Panc1 (cell line): ENCODE results near the gene N4BP2L1.

Experiments used
- POLR2AphosphoS5 ChIP-seq: IDR thresholded peaks from 2 replicates; pipeline ENCODE4 v1.6.1; 2012; ENCODE audit warnings: mild to moderate bottlenecking, low read depth, low read length, moderate library complexity
- SIN3A ChIP-seq: IDR thresholded peaks from 2 replicates; pipeline ENCODE4 v1.6.1; 2012; ENCODE audit warnings: low read depth, mild to moderate bottlenecking, low read length, moderate library complexity, borderline replicate concordance; ENCODE audit not compliant: insufficient read depth
- TCF7L2 ChIP-seq: IDR thresholded peaks from 2 replicates; pipeline ENCODE4 v1.6.1; 2011; ENCODE audit warnings: mild to moderate bottlenecking, low read depth, low read length, inconsistent platforms
- TF ChIP-seq, protein P1 (sequence below): fragments of 450-650 bp; IDR thresholded peaks from 2 replicates; pipeline ENCODE4 v1.5.1; 2017; ENCODE audit warnings: mild to moderate bottlenecking
- TF ChIP-seq, protein P2 (sequence below), 2 experiments: IDR thresholded peaks; 2 replicates each; pipeline ENCODE4 v1.6.1; 2011 to 2012; ENCODE audit warnings: low read depth in 2 of 2, control low read depth in 1 of 2, low read length in 1 of 2, mild to moderate bottlenecking in 1 of 2, moderate library complexity in 1 of 2; ENCODE audit not compliant: insufficient read depth in 1 of 2

DNA sequence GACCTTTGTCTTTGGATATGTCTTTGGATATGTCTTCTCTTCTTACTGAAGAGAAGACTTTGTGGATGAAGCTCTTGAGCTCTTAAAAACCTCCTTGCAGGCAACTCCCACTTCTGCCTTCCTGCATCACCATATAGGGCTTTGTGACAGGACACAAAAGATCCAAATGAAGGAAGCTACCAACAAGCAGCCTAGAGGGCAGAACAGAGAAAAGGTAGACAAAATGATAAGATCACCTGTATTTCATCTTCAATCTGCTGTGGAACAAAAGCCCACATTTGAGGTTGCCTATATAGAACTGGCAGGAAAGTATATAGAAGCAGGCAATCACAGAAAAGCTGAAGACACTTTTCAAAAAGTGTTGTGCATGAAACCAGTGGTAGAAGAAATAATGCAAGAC is 42.5 kb downstream of the N4BP2L1 start:
- TF ChIP-seq, protein P1, sequence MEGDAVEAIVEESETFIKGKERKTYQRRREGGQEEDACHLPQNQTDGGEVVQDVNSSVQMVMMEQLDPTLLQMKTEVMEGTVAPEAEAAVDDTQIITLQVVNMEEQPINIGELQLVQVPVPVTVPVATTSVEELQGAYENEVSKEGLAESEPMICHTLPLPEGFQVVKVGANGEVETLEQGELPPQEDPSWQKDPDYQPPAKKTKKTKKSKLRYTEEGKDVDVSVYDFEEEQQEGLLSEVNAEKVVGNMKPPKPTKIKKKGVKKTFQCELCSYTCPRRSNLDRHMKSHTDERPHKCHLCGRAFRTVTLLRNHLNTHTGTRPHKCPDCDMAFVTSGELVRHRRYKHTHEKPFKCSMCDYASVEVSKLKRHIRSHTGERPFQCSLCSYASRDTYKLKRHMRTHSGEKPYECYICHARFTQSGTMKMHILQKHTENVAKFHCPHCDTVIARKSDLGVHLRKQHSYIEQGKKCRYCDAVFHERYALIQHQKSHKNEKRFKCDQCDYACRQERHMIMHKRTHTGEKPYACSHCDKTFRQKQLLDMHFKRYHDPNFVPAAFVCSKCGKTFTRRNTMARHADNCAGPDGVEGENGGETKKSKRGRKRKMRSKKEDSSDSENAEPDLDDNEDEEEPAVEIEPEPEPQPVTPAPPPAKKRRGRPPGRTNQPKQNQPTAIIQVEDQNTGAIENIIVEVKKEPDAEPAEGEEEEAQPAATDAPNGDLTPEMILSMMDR, result no peak
- TF ChIP-seq, protein P2, sequence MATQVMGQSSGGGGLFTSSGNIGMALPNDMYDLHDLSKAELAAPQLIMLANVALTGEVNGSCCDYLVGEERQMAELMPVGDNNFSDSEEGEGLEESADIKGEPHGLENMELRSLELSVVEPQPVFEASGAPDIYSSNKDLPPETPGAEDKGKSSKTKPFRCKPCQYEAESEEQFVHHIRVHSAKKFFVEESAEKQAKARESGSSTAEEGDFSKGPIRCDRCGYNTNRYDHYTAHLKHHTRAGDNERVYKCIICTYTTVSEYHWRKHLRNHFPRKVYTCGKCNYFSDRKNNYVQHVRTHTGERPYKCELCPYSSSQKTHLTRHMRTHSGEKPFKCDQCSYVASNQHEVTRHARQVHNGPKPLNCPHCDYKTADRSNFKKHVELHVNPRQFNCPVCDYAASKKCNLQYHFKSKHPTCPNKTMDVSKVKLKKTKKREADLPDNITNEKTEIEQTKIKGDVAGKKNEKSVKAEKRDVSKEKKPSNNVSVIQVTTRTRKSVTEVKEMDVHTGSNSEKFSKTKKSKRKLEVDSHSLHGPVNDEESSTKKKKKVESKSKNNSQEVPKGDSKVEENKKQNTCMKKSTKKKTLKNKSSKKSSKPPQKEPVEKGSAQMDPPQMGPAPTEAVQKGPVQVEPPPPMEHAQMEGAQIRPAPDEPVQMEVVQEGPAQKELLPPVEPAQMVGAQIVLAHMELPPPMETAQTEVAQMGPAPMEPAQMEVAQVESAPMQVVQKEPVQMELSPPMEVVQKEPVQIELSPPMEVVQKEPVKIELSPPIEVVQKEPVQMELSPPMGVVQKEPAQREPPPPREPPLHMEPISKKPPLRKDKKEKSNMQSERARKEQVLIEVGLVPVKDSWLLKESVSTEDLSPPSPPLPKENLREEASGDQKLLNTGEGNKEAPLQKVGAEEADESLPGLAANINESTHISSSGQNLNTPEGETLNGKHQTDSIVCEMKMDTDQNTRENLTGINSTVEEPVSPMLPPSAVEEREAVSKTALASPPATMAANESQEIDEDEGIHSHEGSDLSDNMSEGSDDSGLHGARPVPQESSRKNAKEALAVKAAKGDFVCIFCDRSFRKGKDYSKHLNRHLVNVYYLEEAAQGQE (IDR thresholded peaks at IDR 0.05; ENCODE audit: insufficient read depth in 1 of 2, low read depth in 2 of 2, low read length in 1 of 2), result no peak
- TF ChIP-seq POLR2AphosphoS5 (no peak), TCF7L2 (no peak), SIN3A (no peak)
